Duodenal mucosa (tissue), 2 donors: ENCODE results near the gene VPS52.

Experiments
- H3K27ac ChIP-seq: one replicate; pipeline ENCODE4 v1.7.0; 2013; ENCODE audit warnings: low read depth, low read length
- H3K27me3 ChIP-seq, 2 donors: one replicate each; pipeline ENCODE4 v1.7.0; 2013; ENCODE audit warnings: low read length in 2 of 2, control low read depth in 1 of 2; ENCODE audit not compliant: insufficient read depth in 2 of 2, control insufficient read depth in 1 of 2
- H3K36me3 ChIP-seq, 2 donors: one replicate each; pipeline ENCODE4 v1.7.0; 2013; ENCODE audit warnings: low read length in 2 of 2, control low read depth in 1 of 2; ENCODE audit not compliant: insufficient read depth in 2 of 2, control insufficient read depth in 1 of 2
- H3K4me1 ChIP-seq, 2 donors: one replicate each; pipeline ENCODE4 v1.7.0; 2013; ENCODE audit warnings: low read length in 2 of 2, control low read depth in 1 of 2; ENCODE audit not compliant: insufficient read depth in 2 of 2, control insufficient read depth in 1 of 2
- H3K4me3 ChIP-seq, 2 donors: one replicate each; pipeline ENCODE4 v1.7.0; 2013; ENCODE audit warnings: low read length in 2 of 2, low read depth in 1 of 2
- H3K9ac ChIP-seq, 2 donors: one replicate each; pipeline ENCODE4 v1.7.0; 2013; ENCODE audit warnings: low read length in 2 of 2, low read depth in 1 of 2
- H3K9me3 ChIP-seq, 2 donors: one replicate each; pipeline ENCODE4 v1.7.0; 2013; ENCODE audit warnings: low read length in 2 of 2, control low read depth in 1 of 2; ENCODE audit not compliant: control insufficient read depth in 1 of 2

Gene VPS52

DNA sequence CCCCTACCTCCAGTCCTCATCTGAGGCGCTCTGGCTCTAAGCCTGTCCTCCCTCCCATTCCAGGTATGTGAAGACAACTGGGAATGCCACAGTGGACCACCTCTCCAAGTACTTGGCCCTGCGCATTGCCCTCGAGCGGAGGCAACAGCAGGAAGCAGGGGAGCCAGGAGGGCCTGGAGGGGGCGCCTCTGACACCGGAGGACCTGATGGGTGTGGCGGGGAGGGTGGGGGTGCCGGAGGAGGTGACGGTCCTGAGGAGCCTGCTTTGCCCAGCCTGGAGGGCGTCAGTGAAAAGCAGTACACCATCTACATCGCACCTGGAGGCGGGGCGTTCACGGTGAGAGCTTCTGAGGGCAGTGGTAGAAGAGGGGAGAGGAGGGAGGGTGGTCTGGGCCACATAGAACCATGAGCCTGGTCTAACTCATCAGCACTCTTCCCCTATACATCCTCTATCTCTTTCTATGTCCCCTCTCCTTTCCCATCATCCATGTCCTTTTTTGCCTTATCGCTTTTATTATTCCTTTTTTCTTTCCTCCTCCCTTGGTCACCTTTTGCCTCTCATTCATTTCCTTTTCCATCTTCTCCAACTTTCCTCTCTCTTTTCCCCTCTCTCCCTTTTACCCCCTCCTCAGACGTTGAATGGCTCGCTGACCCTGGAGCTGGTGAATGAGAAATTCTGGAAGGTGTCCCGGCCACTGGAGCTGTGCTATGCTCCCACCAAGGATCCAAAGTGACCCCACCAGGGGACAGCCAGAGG, 59.8 kb downstream of the VPS52 start:
- peaks cover 5 to 11% of the 10 kb centered on the region in 2 donors for H3K36me3 ChIP-seq
- no peak overlapping the region for H3K27ac ChIP-seq
- no peak overlapping the region for H3K9ac ChIP-seq
- no peak overlapping the region for H3K4me3 ChIP-seq
- peaks cover 11 to 23% of the 10 kb centered on the region in 2 donors for H3K27me3 ChIP-seq
- H3K4me1 ChIP-seq = peaks cover 20 to 24% of the 10 kb centered on the region in 2 donors
- H3K9me3 ChIP-seq = no peaks in the 10 kb centered on the region

DNA sequence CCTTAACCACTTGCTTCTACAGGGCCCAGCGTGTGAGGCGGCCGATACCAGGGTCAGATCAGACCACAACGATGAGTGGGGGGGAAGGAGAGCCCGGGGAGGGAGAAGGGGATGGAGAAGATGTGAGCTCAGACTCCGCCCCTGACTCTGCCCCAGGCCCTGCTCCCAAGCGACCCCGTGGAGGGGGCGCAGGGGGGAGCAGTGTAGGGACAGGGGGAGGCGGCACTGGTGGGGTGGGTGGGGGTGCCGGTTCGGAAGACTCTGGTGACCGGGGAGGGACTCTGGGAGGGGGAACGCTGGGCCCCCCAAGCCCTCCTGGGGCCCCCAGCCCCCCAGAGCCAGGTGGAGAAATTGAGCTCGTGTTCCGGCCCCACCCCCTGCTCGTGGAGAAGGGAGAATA, 60.5 kb downstream of the VPS52 start:
- H3K9ac ChIP-seq = no peak overlapping the region
- no peaks in the 10 kb centered on the region for H3K9me3 ChIP-seq
- H3K4me3 ChIP-seq = no peak overlapping the region
- H3K27me3 ChIP-seq = peaks cover 11 to 23% of the 10 kb centered on the region in 2 donors
- H3K36me3 ChIP-seq = peaks cover 5 to 11% of the 10 kb centered on the region in 2 donors
- peaks cover 20 to 24% of the 10 kb centered on the region in 2 donors for H3K4me1 ChIP-seq
- no peak overlapping the region for H3K27ac ChIP-seq

DNA sequence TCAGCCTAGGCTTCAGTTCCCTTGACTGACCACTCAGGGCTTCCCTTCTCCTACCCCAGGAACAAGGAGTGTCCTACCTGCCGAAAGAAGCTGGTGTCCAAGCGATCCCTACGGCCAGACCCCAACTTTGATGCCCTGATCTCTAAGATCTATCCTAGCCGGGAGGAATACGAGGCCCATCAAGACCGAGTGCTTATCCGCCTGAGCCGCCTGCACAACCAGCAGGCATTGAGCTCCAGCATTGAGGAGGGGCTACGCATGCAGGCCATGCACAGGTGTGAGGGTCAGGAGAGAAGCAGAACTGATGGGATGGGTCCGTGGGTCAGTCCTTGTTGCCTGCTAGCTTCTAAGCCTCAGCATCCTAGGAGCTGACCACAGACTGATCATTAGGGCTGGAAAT, 61.8 kb downstream of the VPS52 start:
- H3K27me3 ChIP-seq = peaks cover 11 to 23% of the 10 kb centered on the region in 2 donors
- peaks cover 29 to 32% of the 10 kb centered on the region in 2 donors for H3K4me1 ChIP-seq
- H3K9me3 ChIP-seq = no peaks in the 10 kb centered on the region
- no peak overlapping the region for H3K27ac ChIP-seq
- peaks cover 5 to 11% of the 10 kb centered on the region in 2 donors for H3K36me3 ChIP-seq
- H3K9ac ChIP-seq = no peak overlapping the region
- H3K4me3 ChIP-seq = no peak overlapping the region

DNA sequence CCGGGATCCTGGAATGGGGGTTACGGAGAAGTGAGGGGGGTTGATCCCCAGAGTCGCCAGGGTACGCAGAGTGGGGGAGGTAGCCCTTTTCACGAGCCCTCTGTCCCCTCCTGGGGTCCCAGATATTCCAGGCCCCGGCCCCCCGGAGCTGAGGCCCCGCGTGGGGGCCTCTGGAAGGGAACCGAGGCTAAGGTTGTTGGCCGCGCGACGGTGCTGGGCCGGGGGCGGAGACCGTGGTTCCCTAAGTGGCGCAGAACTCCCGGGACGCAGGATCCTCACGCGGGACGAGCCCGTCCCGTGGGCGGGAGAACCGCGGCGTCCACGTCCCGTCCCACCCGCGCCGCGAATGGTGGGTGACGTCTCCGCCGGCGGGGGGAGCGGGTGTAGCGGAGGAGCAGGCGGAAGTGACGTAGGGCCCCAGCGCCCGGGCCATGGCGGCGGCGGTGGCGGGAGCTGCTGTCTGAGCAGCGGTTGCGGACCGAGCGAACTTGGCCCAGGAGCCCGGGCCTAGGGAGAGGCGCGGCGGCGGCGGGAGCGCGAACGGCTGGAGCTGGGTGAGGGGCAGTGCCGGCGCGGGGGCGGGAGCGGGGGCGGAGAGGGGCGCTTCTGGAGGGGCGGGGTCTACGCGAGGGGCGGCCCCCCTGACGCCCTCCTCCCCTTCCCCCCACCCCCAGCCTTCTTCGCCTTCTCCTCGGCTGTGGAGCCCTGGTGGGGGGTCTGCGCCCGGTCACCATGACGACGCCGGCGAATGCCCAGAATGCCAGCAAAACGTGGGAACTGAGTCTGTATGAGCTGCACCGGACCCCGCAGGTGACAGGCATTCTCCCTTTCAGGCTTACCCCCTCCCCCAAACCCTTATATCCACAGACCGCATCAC, 63.3 kb downstream of the VPS52 start, which contains the start of gene RING1:
Gene RING1 (plus strand): TSS at position 410 of the 877 bp plus-strand sequence. CDS start 323 bp downstream, at position 733.
- H3K36me3 ChIP-seq = peaks cover 7 to 17% of the 10 kb centered on the region in 2 donors
- peak within 1 kb of the TSS; percentile 92 to 96 for H3K9ac ChIP-seq
- H3K27me3 ChIP-seq = peaks cover 5 to 9% of the 10 kb centered on the region in 2 donors
- H3K27ac ChIP-seq = peak within 1 kb of the TSS; percentile 74
- H3K4me3 ChIP-seq = peak within 1 kb of the TSS; percentile 77 to 88
- H3K9me3 ChIP-seq = no peaks in the 10 kb centered on the region
- peaks cover 33 to 36% of the 10 kb centered on the region in 2 donors for H3K4me1 ChIP-seq

DNA sequence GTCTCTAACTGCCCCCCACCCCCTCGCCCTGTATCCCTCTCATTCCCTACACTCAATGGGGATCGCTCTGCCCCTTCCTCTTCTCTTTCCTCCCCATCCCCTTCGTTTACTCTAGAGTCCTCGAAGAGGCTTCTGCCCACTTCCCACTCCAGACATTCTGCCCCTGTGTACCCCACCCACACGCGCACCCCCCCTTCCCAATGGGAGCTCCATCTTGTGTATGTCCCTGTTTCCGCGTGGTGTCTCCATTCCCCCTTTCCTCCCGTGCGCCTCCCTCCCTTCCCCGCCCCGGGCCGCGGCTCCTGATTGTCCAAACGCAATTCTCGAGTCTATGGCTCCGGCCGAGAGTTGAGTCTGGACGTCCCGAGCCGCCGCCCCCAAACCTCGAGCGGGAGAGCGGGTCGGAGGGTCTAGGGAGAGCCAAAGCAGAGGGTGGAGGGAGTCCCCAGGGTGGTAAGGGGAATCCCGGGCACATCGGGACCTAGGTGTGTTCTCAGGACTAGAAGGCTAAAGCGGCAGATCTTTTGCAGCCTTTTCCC, 64.1 kb downstream of the VPS52 start:
- Histone ChIP-seq H3K9ac (peak overlapping the region; percentile 92 to 96), H3K9me3 (no peaks in the 10 kb centered on the region), H3K4me3 (peak overlapping the region; percentile 77 to 88), H3K4me1 (peaks cover 32 to 35% of the 10 kb centered on the region in 2 donors), H3K27ac (peak overlapping the region; percentile 74), H3K27me3 (peaks cover 0 to 2% of the 10 kb centered on the region in 2 donors), H3K36me3 (peaks cover 14 to 24% of the 10 kb centered on the region in 2 donors)

DNA sequence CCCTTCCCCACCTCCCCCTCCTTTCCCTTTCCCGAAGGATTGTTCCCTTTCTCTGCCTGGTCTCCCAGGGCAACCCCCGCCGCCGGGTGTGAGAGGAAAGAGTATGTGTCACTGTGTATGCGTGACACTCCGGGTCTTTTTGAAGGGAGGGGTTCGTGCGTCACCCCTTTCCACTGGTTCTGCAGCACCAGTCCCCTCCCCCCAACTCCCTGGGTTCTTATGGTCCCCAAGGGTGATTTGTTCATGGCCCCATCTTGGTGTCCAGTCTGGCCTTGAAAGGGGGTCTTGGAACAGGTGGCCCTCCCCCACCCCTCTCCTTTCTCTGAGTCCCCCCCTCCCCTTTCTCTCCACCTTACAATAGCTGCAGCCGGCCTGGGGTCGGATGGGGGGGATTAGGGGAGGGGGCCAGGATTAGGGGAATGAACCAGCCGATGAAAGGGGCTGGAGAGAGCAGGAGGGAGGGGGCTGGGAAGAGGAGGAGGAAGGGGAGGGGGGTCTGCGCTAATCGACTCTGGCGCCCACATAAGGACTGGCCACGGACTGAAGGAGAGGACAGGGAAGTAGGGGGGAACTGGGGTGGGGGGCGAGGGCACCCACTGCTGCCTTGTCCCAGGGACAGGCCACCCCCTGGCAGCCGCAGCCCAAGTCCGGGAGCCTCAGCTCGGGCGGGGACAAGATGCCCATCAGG, 64.7 kb downstream of the VPS52 start:
- no peaks in the 10 kb centered on the region for H3K9me3 ChIP-seq
- peak overlapping the region; percentile 92 to 96 for H3K9ac ChIP-seq
- H3K36me3 ChIP-seq = peaks cover 21 to 30% of the 10 kb centered on the region in 2 donors
- peaks cover 35 to 37% of the 10 kb centered on the region in 2 donors for H3K4me1 ChIP-seq
- H3K27me3 ChIP-seq = no peaks in the 10 kb centered on the region
- H3K27ac ChIP-seq = no peak overlapping the region
- peak overlapping the region; percentile 77 to 88 for H3K4me3 ChIP-seq

DNA sequence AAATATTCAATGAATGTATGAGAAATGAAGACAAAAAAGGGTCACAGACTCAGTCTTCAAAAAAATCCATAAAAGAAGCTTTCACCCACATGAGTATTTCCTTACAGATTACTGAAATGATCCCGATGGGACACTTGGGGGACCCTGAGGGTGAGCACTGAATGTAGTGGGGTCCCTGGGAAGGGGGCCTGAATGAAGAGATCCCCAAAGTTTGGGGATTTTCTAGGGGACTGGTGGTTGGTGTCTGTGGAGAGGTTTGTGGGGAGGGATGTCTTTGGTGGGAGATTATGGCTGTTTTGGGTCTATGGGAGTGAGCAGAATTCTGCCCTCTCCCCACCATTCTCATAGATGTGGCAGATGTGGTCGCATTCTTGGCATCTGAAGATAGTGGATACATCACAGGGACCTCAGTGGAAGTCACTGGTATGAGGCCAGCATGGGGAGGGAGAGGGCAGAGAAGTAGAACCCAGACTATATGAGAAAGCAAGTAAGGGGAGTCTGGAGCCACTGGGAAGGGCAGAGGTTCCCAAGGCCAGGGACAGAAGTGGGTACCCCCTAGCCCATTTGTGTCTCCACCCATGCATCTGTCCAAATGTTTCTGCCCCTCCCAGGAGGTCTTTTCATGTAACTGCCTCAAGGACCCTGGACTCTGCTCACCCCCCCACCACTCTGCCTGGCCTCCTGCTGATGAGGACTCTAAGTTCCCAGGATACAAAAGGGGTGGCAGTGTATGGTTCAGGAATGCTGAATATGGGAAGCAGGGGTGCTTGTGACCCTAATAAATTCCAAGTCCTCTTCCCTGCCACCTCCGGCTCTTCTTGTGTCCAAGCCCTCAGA, 65.4 kb downstream of the VPS52 start:
- Histone ChIP-seq H3K36me3 (peaks cover 24 to 34% of the 10 kb centered on the region in 2 donors), H3K4me3 (no peak overlapping the region), H3K9ac (no peak overlapping the region), H3K27me3 (no peaks in the 10 kb centered on the region), H3K9me3 (no peaks in the 10 kb centered on the region), H3K27ac (no peak overlapping the region), H3K4me1 (peaks cover 43 to 45% of the 10 kb centered on the region in 2 donors)

DNA sequence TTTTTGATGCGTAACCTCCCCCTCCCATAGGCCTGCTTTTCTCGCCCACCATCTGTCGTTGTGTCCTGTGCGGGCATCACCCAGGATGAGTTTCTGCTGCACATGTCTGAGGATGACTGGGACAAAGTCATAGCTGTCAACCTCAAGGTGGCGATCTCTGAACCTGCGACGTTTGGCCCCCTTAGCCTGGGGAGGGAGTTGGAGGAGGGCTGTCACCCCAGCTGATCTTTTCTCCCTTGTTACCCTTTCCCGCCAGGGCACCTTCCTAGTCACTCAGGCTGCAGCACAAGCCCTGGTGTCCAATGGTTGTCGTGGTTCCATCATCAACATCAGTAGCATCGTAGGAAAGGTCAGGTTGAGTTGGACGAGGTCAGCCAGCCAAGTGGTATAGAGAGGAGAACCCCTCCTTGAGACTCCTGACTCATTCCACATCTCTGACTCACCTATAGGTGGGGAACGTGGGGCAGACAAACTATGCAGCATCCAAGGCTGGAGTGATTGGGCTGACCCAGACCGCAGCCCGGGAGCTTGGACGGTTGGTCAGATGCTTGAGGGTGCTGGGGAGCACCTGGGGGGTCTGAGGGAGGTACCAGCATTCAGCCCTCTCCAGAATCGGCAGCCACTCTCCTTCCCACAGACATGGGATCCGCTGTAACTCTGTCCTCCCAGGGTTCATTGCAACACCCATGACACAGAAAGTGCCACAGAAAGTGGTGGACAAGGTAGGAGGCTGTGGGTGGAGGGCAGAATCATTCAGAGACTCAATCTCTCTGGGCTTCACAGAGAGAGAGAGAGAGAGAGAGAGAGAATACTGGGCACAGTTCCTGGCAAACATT, 66.3 kb downstream of the VPS52 start:
- Histone ChIP-seq H3K4me1 (peaks cover 44 to 46% of the 10 kb centered on the region in 2 donors), H3K27me3 (no peaks in the 10 kb centered on the region), H3K36me3 (peaks cover 19 to 33% of the 10 kb centered on the region in 2 donors), H3K4me3 (peak overlapping the region; percentile 88 to 90), H3K27ac (no peak overlapping the region), H3K9ac (peak overlapping the region; percentile 63 to 76), H3K9me3 (no peaks in the 10 kb centered on the region)
